K562 (cell line): ENCODE results near the gene DOK3. TPM values are rescaled to one million over a fixed set of nuclear protein-coding genes. Genes with fewer than 3 reads are reported as not detected.
A peak's percentile ranks its signal among the peaks of the same experiment; 100 is the strongest.

Source experiments
- ARID1B ChIP-seq: fragments of 450-650 bp; IDR thresholded peaks from 2 replicates; pipeline ENCODE4 v1.6.1; 2016; ENCODE audit warnings: antibody characterized with exemption, mild to moderate bottlenecking, inconsistent platforms
- ATF7 ChIP-seq: fragments of 450-650 bp; IDR thresholded peaks from 2 replicates; pipeline ENCODE4 v1.7.1; 2014; ENCODE audit warnings: mild to moderate bottlenecking, moderate library complexity
- ETV1 ChIP-seq: fragments of 450-650 bp; conservative IDR thresholded peaks from 2 replicates; pipeline ENCODE4 v1.6.1; 2016; ENCODE audit warnings: missing genetic modification characterization, control low read depth, low read depth, missing compliant biosample characterization
- ETV6 ChIP-seq, 3 experiments: fragments of 150-350 bp in 1 of 3; sonication (generic) in 1 of 3; formaldehyde crosslinking in 1 of 3; IDR thresholded peaks; 2 replicates each; pipeline versions ENCODE4 v1.6.1 to v1.8.0; 2014 to 2022; ENCODE audit warnings: borderline replicate concordance in 2 of 3, low read depth in 2 of 3, antibody characterized with exemption in 1 of 3, low read length in 1 of 3, mild to moderate bottlenecking in 1 of 3, missing genetic modification reagents in 1 of 3
- GABPA ChIP-seq: fragments of 200-800 bp; sonication (Bioruptor generic); conservative IDR thresholded peaks from 2 replicates; pipeline ENCODE4 v1.6.1; 2016; ENCODE audit warnings: low read depth, missing genetic modification characterization, missing compliant biosample characterization
- GABPB1 ChIP-seq: sonication (generic); formaldehyde crosslinking; IDR thresholded peaks from 2 replicates; pipeline ENCODE4 v1.8.0; 2022; ENCODE audit warnings: mild to moderate bottlenecking, missing genetic modification reagents
- PML ChIP-seq: IDR thresholded peaks from 2 replicates; pipeline ENCODE4 v1.6.1; 2012; ENCODE audit warnings: low read length, inconsistent platforms
- TGIF2 ChIP-seq: sonication (generic); formaldehyde crosslinking; IDR thresholded peaks from 2 replicates; pipeline ENCODE4 v1.8.1; 2022; ENCODE audit warnings: mild to moderate bottlenecking, missing genetic modification reagents, moderate library complexity
- polyA plus RNA-seq, 8 experiments: library from polyadenylated mRNA; depleted of rRNA in 4 of 8; stranded (reverse) in 5 of 8; unstranded in 3 of 8; fragments of >200 nt; fragmentation: Nextera tagmentation in 2 of 8; fragmentation: Illumina TruSeq in 1 of 8; extraction: Ambion mirVana in 2 of 8; extraction: Trizol in 1 of 8; gene quantifications; 2 replicates each; pipeline versions ENCODE4 v1.2.1 to v1.2.3, GENCODE V29; 2011 to 2014; ENCODE audit warnings: inconsistent platforms in 1 of 8, missing spikeins in 1 of 8
- total RNA-seq, 7 experiments: library from RNA; depleted of rRNA in 6 of 7; stranded (reverse); fragments of >200 nt in 6 of 7; fragmentation: Illumina TruSeq in 2 of 7; extraction: Trizol in 2 of 7; gene quantifications; 2 replicates each; pipeline versions ENCODE4 v1.2.1 to v1.2.3, GENCODE V29; 2011 to 2021; ENCODE audit warnings: low replicate concordance in 1 of 7
- TF ChIP-seq, protein P1 (sequence below): fragments of 450-650 bp; IDR thresholded peaks from 2 replicates; pipeline ENCODE4 v1.6.1; 2017; ENCODE audit warnings: antibody characterized with exemption, mild to moderate bottlenecking
- TF ChIP-seq, protein P2 (sequence below), 3 experiments: fragments of 200-800 bp in 1 of 3; fragments of 250-450 bp in 1 of 3; fragments of 450-650 bp in 1 of 3; sonication (Bioruptor Pico) in 1 of 3; sonication (Bioruptor generic) in 1 of 3; formaldehyde crosslinking in 1 of 3; IDR thresholded peaks; 2 replicates each; pipeline versions ENCODE4 v1.6.1 to v1.8.0; 2016 to 2022; ENCODE audit warnings: mild to moderate bottlenecking in 2 of 3, missing genetic modification characterization in 2 of 3, missing compliant biosample characterization in 1 of 3, moderate library complexity in 1 of 3

DOK3 gene
- total and polyA plus RNA-seq, 9 of the 15 experiments (the other 6 are each of a cell fraction or from before 2014, with no cell fraction given): 1.3 to 23.0 (median 8.0) TPM

- TF ChIP-seq, protein P1, sequence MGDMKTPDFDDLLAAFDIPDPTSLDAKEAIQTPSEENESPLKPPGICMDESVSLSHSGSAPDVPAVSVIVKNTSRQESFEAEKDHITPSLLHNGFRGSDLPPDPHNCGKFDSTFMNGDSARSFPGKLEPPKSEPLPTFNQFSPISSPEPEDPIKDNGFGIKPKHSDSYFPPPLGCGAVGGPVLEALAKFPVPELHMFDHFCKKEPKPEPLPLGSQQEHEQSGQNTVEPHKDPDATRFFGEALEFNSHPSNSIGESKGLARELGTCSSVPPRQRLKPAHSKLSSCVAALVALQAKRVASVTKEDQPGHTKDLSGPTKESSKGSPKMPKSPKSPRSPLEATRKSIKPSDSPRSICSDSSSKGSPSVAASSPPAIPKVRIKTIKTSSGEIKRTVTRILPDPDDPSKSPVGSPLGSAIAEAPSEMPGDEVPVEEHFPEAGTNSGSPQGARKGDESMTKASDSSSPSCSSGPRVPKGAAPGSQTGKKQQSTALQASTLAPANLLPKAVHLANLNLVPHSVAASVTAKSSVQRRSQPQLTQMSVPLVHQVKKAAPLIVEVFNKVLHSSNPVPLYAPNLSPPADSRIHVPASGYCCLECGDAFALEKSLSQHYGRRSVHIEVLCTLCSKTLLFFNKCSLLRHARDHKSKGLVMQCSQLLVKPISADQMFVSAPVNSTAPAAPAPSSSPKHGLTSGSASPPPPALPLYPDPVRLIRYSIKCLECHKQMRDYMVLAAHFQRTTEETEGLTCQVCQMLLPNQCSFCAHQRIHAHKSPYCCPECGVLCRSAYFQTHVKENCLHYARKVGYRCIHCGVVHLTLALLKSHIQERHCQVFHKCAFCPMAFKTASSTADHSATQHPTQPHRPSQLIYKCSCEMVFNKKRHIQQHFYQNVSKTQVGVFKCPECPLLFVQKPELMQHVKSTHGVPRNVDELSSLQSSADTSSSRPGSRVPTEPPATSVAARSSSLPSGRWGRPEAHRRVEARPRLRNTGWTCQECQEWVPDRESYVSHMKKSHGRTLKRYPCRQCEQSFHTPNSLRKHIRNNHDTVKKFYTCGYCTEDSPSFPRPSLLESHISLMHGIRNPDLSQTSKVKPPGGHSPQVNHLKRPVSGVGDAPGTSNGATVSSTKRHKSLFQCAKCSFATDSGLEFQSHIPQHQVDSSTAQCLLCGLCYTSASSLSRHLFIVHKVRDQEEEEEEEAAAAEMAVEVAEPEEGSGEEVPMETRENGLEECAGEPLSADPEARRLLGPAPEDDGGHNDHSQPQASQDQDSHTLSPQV: peak; percentile 56
- peak in 1 of 2 experiments; percentile 53; a peak in 2 of 4 replicates for TF ChIP-seq ETV6 (IDR thresholded peaks at IDR 0.05; ENCODE audit: borderline replicate concordance in 1 of 2, low read depth in 2 of 2, low read length in 1 of 2)
- TF ChIP-seq ETV6 (CRISPR knock-in tag; IDR thresholded peaks at IDR 0.05; ENCODE audit: borderline replicate concordance): no peak
- TF ChIP-seq GABPB1 (CRISPR knock-in tag): peak; percentile 61; the same call in 1 of the 2 replicates
- no peak for TF ChIP-seq ARID1B
- TF ChIP-seq, protein P2, sequence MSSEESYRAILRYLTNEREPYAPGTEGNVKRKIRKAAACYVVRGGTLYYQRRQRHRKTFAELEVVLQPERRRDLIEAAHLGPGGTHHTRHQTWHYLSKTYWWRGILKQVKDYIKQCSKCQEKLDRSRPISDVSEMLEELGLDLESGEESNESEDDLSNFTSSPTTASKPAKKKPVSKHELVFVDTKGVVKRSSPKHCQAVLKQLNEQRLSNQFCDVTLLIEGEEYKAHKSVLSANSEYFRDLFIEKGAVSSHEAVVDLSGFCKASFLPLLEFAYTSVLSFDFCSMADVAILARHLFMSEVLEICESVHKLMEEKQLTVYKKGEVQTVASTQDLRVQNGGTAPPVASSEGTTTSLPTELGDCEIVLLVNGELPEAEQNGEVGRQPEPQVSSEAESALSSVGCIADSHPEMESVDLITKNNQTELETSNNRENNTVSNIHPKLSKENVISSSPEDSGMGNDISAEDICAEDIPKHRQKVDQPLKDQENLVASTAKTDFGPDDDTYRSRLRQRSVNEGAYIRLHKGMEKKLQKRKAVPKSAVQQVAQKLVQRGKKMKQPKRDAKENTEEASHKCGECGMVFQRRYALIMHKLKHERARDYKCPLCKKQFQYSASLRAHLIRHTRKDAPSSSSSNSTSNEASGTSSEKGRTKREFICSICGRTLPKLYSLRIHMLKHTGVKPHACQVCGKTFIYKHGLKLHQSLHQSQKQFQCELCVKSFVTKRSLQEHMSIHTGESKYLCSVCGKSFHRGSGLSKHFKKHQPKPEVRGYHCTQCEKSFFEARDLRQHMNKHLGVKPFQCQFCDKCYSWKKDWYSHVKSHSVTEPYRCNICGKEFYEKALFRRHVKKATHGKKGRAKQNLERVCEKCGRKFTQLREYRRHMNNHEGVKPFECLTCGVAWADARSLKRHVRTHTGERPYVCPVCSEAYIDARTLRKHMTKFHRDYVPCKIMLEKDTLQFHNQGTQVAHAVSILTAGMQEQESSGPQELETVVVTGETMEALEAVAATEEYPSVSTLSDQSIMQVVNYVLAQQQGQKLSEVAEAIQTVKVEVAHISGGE (CRISPR knock-in tag; IDR thresholded peaks at IDR 0.05): peak in 1 of 3 experiments; percentile 89; a peak in 3 of 6 replicates
- TF ChIP-seq ETV1 (tag): 0 out of 2 replicates have a peak, but pooled peaks have one; percentile 41
- TF ChIP-seq ATF7: 0 out of 2 replicates have a peak, but pooled peaks have one; percentile 15
- no peak for TF ChIP-seq PML
- peak; percentile 75 for TF ChIP-seq GABPA (tag)
- TF ChIP-seq TGIF2 (CRISPR knock-in tag): no peak
Measured at GRCh38 chr5:177462021-177462670, 47.5 kb downstream of the DOK3 start (continued).
